ENCODE measurements around the gene ZNF474. TPM values are rescaled to one million over a fixed set of nuclear protein-coding genes. Genes with fewer than 3 reads are reported as not detected.

Gene ZNF474
- total and polyA plus RNA-seq, 4 donors: 0.03 to 0.25 (median 0.23) TPM; not detected in 1

DNA sequence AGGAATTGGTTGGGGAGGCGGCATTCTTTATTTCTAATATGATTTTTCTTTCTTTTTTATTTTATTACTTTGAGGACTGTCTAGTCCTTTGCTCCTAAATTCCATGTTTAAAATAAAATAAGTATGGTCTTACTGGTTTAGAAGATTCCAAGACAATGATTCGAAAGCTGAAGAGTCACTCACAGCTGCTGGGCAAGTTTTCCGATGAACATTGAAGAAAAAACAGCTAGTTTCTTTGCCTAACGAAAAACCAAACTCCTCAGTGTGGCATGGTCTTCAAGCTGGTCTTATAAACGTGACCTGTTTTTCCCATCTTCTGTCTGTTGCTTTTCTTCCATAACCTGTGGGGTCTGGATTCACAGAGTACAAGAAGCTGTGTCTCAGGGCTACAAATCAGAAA is 25.1 kb downstream of the ZNF474 start:
- Histone ChIP-seq H3K9me3 (ENCODE audit: control insufficient read depth in 4 of 4, low read length in 3 of 4) (no peaks in the 10 kb centered on the region), H3K27ac (ENCODE audit: low read depth in 1 of 2, low read length in 2 of 2) (no peak overlapping the region), H3K9ac (ENCODE audit: low read depth in 1 of 2, low read length in 2 of 2) (no peak overlapping the region), H3K36me3 (ENCODE audit: control insufficient read depth in 4 of 4, insufficient read depth in 3 of 4, low read depth in 1 of 4, low read length in 3 of 4) (no peaks in the 10 kb centered on the region), H3K4me3 (ENCODE audit: low read depth in 1 of 3, low read length in 3 of 3) (no peak overlapping the region), H3K27me3 (ENCODE audit: control insufficient read depth in 4 of 4, insufficient read depth in 4 of 4, low read length in 3 of 4) (peaks cover 0 to 3% (median 0%) of the 10 kb centered on the region in 4 donors), H3K4me1 (ENCODE audit: control insufficient read depth in 4 of 4, insufficient read depth in 4 of 4, low read length in 3 of 4) (no peaks in the 10 kb centered on the region)
- no peak for DNase-seq (ENCODE audit: low spot score)
- TF ChIP-seq, protein P1, sequence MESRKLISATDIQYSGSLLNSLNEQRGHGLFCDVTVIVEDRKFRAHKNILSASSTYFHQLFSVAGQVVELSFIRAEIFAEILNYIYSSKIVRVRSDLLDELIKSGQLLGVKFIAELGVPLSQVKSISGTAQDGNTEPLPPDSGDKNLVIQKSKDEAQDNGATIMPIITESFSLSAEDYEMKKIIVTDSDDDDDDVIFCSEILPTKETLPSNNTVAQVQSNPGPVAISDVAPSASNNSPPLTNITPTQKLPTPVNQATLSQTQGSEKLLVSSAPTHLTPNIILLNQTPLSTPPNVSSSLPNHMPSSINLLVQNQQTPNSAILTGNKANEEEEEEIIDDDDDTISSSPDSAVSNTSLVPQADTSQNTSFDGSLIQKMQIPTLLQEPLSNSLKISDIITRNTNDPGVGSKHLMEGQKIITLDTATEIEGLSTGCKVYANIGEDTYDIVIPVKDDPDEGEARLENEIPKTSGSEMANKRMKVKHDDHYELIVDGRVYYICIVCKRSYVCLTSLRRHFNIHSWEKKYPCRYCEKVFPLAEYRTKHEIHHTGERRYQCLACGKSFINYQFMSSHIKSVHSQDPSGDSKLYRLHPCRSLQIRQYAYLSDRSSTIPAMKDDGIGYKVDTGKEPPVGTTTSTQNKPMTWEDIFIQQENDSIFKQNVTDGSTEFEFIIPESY (IDR thresholded peaks at IDR 0.05): no peak
- TF ChIP-seq YY1 (IDR thresholded peaks at IDR 0.05): no peak
- no peak for TF ChIP-seq HNF4G (IDR thresholded peaks at IDR 0.05)
- no peak for TF ChIP-seq JUND (IDR thresholded peaks at IDR 0.05)
- no peak for TF ChIP-seq RXRA (IDR thresholded peaks at IDR 0.05)
- TF ChIP-seq, protein P2, sequence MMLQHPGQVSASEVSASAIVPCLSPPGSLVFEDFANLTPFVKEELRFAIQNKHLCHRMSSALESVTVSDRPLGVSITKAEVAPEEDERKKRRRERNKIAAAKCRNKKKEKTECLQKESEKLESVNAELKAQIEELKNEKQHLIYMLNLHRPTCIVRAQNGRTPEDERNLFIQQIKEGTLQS (IDR thresholded peaks at IDR 0.05): no peak
- no peak for TF ChIP-seq FOXA1 (IDR thresholded peaks at IDR 0.05)
- no peak for TF ChIP-seq HNF4A (conservative IDR thresholded peaks at IDR 0.05)
- no peak for TF ChIP-seq EGR1 (IDR thresholded peaks at IDR 0.05; ENCODE audit: low read depth in 2 of 2)
- TF ChIP-seq, protein P3, sequence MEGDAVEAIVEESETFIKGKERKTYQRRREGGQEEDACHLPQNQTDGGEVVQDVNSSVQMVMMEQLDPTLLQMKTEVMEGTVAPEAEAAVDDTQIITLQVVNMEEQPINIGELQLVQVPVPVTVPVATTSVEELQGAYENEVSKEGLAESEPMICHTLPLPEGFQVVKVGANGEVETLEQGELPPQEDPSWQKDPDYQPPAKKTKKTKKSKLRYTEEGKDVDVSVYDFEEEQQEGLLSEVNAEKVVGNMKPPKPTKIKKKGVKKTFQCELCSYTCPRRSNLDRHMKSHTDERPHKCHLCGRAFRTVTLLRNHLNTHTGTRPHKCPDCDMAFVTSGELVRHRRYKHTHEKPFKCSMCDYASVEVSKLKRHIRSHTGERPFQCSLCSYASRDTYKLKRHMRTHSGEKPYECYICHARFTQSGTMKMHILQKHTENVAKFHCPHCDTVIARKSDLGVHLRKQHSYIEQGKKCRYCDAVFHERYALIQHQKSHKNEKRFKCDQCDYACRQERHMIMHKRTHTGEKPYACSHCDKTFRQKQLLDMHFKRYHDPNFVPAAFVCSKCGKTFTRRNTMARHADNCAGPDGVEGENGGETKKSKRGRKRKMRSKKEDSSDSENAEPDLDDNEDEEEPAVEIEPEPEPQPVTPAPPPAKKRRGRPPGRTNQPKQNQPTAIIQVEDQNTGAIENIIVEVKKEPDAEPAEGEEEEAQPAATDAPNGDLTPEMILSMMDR (IDR thresholded peaks at IDR 0.05; ENCODE audit: low read depth, low read length, missing input control): no peak
- TF ChIP-seq FOXA2 (IDR thresholded peaks at IDR 0.05): no peak
- no peak for TF ChIP-seq GABPA (IDR thresholded peaks at IDR 0.05 in 1 of 2, conservative IDR thresholded peaks at IDR 0.05 in 1 of 2)
- no peak for TF ChIP-seq SP1 (IDR thresholded peaks at IDR 0.05)
- TF ChIP-seq, protein P4, sequence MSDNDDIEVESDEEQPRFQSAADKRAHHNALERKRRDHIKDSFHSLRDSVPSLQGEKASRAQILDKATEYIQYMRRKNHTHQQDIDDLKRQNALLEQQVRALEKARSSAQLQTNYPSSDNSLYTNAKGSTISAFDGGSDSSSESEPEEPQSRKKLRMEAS (IDR thresholded peaks at IDR 0.05): no peak
- TF ChIP-seq TAF1 (conservative IDR thresholded peaks at IDR 0.05): no peak
- TF ChIP-seq RAD21 (IDR thresholded peaks at IDR 0.05): no peak
- no peak for TF ChIP-seq NR2F2 (IDR thresholded peaks at IDR 0.05)
- 87% methylated on average over 5 of the region's 5 CpGs for whole genome bisulfite sequencing

DNA sequence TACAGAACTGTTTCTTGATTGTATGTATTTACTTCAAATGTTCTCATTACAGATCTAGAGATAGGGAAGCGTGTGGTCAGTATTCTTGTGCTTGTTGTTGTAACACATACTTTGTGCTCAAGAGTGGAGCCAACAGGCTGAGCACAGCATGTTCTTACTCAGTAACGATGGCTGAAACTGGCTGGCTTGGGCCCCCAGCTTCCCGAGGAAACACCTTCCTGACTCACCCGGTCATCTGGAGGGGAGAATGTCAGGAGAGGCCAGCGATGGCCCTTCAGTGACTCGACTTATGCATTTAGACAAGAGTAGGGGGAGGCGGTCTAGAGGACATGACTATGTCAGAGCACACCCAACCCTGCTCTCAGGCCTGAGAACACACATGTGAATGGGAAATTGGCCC is 25.6 kb downstream of the ZNF474 start:
- WGBS: 91% methylated on average over 7 of the region's 7 CpGs
- Histone ChIP-seq H3K4me1 (ENCODE audit: control insufficient read depth in 4 of 4, insufficient read depth in 4 of 4, low read length in 3 of 4) (no peaks in the 10 kb centered on the region), H3K9me3 (ENCODE audit: control insufficient read depth in 4 of 4, low read length in 3 of 4) (no peaks in the 10 kb centered on the region), H3K9ac (ENCODE audit: low read depth in 1 of 2, low read length in 2 of 2) (no peak overlapping the region), H3K27me3 (ENCODE audit: control insufficient read depth in 4 of 4, insufficient read depth in 4 of 4, low read length in 3 of 4) (peaks cover 0 to 3% (median 0%) of the 10 kb centered on the region in 4 donors), H3K4me3 (ENCODE audit: low read depth in 1 of 3, low read length in 3 of 3) (no peak overlapping the region), H3K27ac (ENCODE audit: low read depth in 1 of 2, low read length in 2 of 2) (no peak overlapping the region), H3K36me3 (ENCODE audit: control insufficient read depth in 4 of 4, insufficient read depth in 3 of 4, low read depth in 1 of 4, low read length in 3 of 4) (no peaks in the 10 kb centered on the region)
- TF ChIP-seq JUND (IDR thresholded peaks at IDR 0.05) (no peak), HNF4G (IDR thresholded peaks at IDR 0.05) (no peak), TAF1 (conservative IDR thresholded peaks at IDR 0.05) (no peak), HNF4A (conservative IDR thresholded peaks at IDR 0.05) (no peak), RXRA (IDR thresholded peaks at IDR 0.05) (no peak), YY1 (IDR thresholded peaks at IDR 0.05) (no peak), RAD21 (IDR thresholded peaks at IDR 0.05) (no peak), FOXA1 (IDR thresholded peaks at IDR 0.05) (no peak), FOXA2 (IDR thresholded peaks at IDR 0.05) (no peak)
- TF ChIP-seq, protein P4 (IDR thresholded peaks at IDR 0.05): no peak
- TF ChIP-seq, protein P2 (IDR thresholded peaks at IDR 0.05): no peak
- TF ChIP-seq, protein P5, sequence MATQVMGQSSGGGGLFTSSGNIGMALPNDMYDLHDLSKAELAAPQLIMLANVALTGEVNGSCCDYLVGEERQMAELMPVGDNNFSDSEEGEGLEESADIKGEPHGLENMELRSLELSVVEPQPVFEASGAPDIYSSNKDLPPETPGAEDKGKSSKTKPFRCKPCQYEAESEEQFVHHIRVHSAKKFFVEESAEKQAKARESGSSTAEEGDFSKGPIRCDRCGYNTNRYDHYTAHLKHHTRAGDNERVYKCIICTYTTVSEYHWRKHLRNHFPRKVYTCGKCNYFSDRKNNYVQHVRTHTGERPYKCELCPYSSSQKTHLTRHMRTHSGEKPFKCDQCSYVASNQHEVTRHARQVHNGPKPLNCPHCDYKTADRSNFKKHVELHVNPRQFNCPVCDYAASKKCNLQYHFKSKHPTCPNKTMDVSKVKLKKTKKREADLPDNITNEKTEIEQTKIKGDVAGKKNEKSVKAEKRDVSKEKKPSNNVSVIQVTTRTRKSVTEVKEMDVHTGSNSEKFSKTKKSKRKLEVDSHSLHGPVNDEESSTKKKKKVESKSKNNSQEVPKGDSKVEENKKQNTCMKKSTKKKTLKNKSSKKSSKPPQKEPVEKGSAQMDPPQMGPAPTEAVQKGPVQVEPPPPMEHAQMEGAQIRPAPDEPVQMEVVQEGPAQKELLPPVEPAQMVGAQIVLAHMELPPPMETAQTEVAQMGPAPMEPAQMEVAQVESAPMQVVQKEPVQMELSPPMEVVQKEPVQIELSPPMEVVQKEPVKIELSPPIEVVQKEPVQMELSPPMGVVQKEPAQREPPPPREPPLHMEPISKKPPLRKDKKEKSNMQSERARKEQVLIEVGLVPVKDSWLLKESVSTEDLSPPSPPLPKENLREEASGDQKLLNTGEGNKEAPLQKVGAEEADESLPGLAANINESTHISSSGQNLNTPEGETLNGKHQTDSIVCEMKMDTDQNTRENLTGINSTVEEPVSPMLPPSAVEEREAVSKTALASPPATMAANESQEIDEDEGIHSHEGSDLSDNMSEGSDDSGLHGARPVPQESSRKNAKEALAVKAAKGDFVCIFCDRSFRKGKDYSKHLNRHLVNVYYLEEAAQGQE (IDR thresholded peaks at IDR 0.05): no peak
- TF ChIP-seq, protein P1 (IDR thresholded peaks at IDR 0.05): no peak
- DNase-seq (ENCODE audit: low spot score): no peak

Measured in liver (tissue), 9 donors.